ENCODE measurements around the gene ARHGAP28. TPM values are rescaled to one million over a fixed set of nuclear protein-coding genes. Genes with fewer than 3 reads are reported as not detected.

ARHGAP28 gene
- total and polyA plus RNA-seq, 2 of the 13 experiments (the other 11 are each of a cell fraction or from before 2014, with no cell fraction given): not detected

- Histone ChIP-seq H3K4me1 (ENCODE audit: insufficient read depth, low read length) (peaks cover 14% of the 10 kb centered on the region), H3K4me3 (replicated peaks in 1 of 3; ENCODE audit: insufficient read depth in 1 of 3, low read depth in 2 of 3, low read length in 3 of 3) (no peak overlapping the region), H3K79me2 (ENCODE audit: insufficient read depth, low read length) (no peaks in the 10 kb centered on the region), H3K9me3 (ENCODE audit: low read length) (no peaks in the 10 kb centered on the region), H3K9ac (ENCODE audit: insufficient read depth, low read depth, low read length) (no peak overlapping the region), H3K4me2 (ENCODE audit: low read depth, low read length) (no peak overlapping the region), H3K27ac (ENCODE audit: extremely low read length, insufficient read depth, low read length) (no peak overlapping the region), H2AFZ (ENCODE audit: low read length) (no peak overlapping the region), H3K36me3 (replicated peaks in 1 of 2; ENCODE audit: control insufficient read depth in 1 of 2, insufficient read depth in 2 of 2, low read length in 2 of 2) (no peaks in the 10 kb centered on the region), H4K20me1 (ENCODE audit: insufficient read depth, low read length) (no peaks in the 10 kb centered on the region), H3K27me3 (ENCODE audit: control insufficient read depth in 1 of 2, insufficient read depth in 2 of 2, low read length in 2 of 2) (no peaks in the 10 kb centered on the region)
- intact Hi-C loops (cut with micrococcal nuclease; ENCODE audit: unreplicated experiment): loop anchor here (1.0 kb wide), 2 partner anchors 80 to 102 kb away; no protein-coding TSS in a partner anchor
- ChIA-PET POLR2A (no interaction called here), CTCF (ENCODE audit: low intra/inter-chr PET ratio, low total read pairs) (interaction anchor here (1.1 to 2.1 kb wide), 4 partner anchors 80 to 257 kb away, joined by 6 to 26 read pairs (median 16); no protein-coding TSS in a partner anchor)
- 43% methylated on average over 14 of the region's 37 CpGs for WGBS (ENCODE audit: low lambda C conversion rate)
- in situ Hi-C loops (cut with HindIII; ENCODE audit: extremely low pct_ligation_motif_present, low pct_unique_long_range_greater_than_20kb): loop anchor here (5.0 to 10.0 kb wide), 3 partner anchors 74 to 254 kb away; no protein-coding TSS in a partner anchor
- DNase-seq (ENCODE audit: low spot score) (peak; percentile 61), FAIRE-seq (peak; percentile 90), ATAC-seq (peak; percentile 80)
- BruUV-seq (replicated peaks): no TSS peak
- TF ChIP-seq DRAP1 (CRISPR knock-in tag; IDR thresholded peaks at IDR 0.05): no peak
- TF ChIP-seq RXRA (CRISPR knock-in tag; IDR thresholded peaks at IDR 0.05): no peak
- no peak for TF ChIP-seq HMGXB3 (CRISPR knock-in tag; IDR thresholded peaks at IDR 0.05; ENCODE audit: borderline replicate concordance)
- TF ChIP-seq ARID3A (IDR thresholded peaks at IDR 0.05; ENCODE audit: low read depth, low read length): 0 out of 2 replicates have a peak, but pooled peaks have one; percentile 17
- 0 out of 2 replicates have a peak, but pooled peaks have one; percentile 49 for TF ChIP-seq HNRNPL (IDR thresholded peaks at IDR 0.05; ENCODE audit: low read depth, low read length)
- no peak for TF ChIP-seq ZNF619 (CRISPR knock-in tag; IDR thresholded peaks at IDR 0.05)
- no peak for TF ChIP-seq ZNF678 (CRISPR knock-in tag; IDR thresholded peaks at IDR 0.05)
- no peak for TF ChIP-seq MAX (IDR thresholded peaks at IDR 0.05)
- TF ChIP-seq GPN1 (CRISPR knock-in tag; IDR thresholded peaks at IDR 0.05; ENCODE audit: borderline replicate concordance): no peak
- peak; percentile 42; the same call in 1 of the 2 replicates for TF ChIP-seq JUNB (CRISPR knock-in tag; IDR thresholded peaks at IDR 0.05; ENCODE audit: borderline replicate concordance)
- peak; percentile 51; the same call in 1 of the 2 replicates for TF ChIP-seq HNF1B (CRISPR knock-in tag; IDR thresholded peaks at IDR 0.05)
These were observed 190.8 kb downstream of the ARHGAP28 start for GRCh38 chr18:6920099-6920955.

All from HepG2 (cell line).